Measurements from ENCODE around the gene PLAGL1.

The PLAGL1 gene

DNA sequence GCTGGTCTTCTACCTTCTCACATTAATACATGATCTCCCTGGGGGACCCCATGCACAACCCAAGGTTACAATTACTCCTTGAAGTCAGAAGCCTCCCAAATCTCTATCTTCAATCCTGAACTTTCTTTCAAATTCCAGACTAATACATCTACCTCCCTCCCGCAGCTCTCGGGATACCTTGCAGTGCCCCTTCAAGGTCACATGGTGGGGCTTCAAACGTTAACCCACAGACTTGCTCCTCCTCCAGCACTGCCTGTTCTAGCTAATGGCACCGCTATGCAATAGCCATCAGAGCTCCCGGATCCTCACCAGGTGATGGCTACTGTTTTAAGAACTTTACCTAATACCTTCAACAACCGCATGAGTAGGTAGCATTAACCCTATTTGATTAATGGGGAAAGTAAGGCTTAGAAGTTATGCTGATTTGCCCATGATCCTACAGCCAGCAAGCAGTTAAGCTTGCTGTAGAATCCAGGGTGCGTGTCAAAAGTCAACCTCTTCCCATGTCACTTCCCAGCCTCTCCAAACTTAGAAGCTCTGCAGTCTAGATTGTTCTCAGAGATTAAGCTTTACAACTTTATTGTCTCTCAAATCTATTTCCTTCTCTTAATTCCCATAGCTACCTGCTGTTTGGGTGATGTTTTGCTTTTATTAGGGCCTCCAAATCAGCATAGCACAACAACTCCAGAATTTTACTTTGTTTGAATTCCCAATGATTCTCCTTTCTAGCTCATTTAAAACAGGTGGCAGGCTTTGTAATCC lies 44.7 kb downstream of the PLAGL1 start:
- TF ChIP-seq, protein P1, sequence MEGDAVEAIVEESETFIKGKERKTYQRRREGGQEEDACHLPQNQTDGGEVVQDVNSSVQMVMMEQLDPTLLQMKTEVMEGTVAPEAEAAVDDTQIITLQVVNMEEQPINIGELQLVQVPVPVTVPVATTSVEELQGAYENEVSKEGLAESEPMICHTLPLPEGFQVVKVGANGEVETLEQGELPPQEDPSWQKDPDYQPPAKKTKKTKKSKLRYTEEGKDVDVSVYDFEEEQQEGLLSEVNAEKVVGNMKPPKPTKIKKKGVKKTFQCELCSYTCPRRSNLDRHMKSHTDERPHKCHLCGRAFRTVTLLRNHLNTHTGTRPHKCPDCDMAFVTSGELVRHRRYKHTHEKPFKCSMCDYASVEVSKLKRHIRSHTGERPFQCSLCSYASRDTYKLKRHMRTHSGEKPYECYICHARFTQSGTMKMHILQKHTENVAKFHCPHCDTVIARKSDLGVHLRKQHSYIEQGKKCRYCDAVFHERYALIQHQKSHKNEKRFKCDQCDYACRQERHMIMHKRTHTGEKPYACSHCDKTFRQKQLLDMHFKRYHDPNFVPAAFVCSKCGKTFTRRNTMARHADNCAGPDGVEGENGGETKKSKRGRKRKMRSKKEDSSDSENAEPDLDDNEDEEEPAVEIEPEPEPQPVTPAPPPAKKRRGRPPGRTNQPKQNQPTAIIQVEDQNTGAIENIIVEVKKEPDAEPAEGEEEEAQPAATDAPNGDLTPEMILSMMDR (conservative IDR thresholded peaks at IDR 0.05) = no peak
- H3K27ac ChIP-seq = no peak overlapping the region

- H3K27ac ChIP-seq = no peak overlapping the region
- TF ChIP-seq, protein P1 (conservative IDR thresholded peaks at IDR 0.05) = peak; percentile 18; the same call in 1 of the 2 replicates
These were observed 45.9 kb downstream of the PLAGL1 start for GRCh38 chr6:143961886-143962878.

GRCh38 chr6:143961066-143961465 lies 47.0 kb downstream of the PLAGL1 start:
- no peak overlapping the region for H3K27ac ChIP-seq
- TF ChIP-seq, protein P1 (conservative IDR thresholded peaks at IDR 0.05) = no peak

DNA sequence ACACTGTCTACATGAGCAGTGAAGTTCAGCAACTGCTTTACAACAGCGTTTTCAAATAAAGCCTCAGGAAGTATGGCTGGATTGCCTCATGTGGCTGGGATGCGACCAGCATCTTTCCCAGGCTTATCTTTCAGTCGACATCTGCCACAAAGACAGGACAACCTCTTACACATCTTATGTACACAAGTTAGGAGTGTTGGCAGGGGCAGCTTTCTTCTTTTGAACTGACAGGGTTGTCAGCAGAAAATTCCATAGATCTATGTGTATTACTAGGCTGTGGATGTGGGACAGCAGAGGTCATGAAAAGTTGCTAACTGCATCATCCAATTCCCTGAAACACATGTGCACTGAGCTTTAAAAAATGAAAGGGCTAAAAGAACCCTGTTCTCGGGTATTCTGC lies 48.1 kb downstream of the PLAGL1 start:
- H3K27ac ChIP-seq = no peak overlapping the region
- TF ChIP-seq, protein P1 (conservative IDR thresholded peaks at IDR 0.05) = no peak

- TF ChIP-seq, protein P1 (conservative IDR thresholded peaks at IDR 0.05) = no peak
- H3K27ac ChIP-seq = no peak overlapping the region
These were observed 49.1 kb downstream of the PLAGL1 start for GRCh38 chr6:143958839-143959399.

DNA sequence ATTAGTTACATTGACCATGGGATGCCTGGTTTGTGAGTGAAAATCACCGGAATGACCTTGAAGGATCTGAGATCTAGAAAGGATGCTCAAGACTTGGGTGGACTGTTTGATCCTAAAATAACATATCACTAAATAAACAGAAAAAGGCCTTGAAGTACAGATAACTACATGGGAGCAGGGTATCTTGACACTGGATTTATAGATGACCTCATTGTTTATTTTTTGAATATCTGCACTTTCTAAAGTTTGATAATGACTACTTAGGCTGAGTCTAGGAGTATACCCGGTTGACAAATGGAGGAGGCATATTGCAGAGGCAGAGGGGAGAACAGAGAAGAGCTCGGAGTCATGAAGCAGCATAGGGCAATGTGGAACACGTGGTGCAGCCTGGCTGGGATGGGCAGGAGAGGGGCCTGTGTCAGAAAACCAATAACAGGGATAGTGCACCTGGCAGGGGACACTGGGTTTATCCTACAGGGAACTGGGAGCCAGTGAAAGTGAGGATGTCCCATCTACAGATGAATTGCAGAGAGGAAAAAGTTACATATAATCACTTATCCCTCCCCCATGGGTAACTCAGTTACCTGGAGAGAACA lies 50.3 kb downstream of the PLAGL1 start:
- TF ChIP-seq, protein P1 (conservative IDR thresholded peaks at IDR 0.05) = no peak
- H3K27ac ChIP-seq = no peak overlapping the region
